NCI-H1436 (cell line): ENCODE data around the gene ZZZ3.
A peak's percentile ranks its signal among the peaks of the same experiment; 100 is the strongest.
"Not testable (repeated sequence)": the region's sequence is repeated elsewhere in the genome, so short reads cannot be mapped to it uniquely, and the experiment has no call there.

ENCODE experiments used
- DNase-seq: peaks from one replicate; lab custom pipeline; 2025; lab: John Stamatoyannopoulos, UW

ZZZ3 gene

DNA sequence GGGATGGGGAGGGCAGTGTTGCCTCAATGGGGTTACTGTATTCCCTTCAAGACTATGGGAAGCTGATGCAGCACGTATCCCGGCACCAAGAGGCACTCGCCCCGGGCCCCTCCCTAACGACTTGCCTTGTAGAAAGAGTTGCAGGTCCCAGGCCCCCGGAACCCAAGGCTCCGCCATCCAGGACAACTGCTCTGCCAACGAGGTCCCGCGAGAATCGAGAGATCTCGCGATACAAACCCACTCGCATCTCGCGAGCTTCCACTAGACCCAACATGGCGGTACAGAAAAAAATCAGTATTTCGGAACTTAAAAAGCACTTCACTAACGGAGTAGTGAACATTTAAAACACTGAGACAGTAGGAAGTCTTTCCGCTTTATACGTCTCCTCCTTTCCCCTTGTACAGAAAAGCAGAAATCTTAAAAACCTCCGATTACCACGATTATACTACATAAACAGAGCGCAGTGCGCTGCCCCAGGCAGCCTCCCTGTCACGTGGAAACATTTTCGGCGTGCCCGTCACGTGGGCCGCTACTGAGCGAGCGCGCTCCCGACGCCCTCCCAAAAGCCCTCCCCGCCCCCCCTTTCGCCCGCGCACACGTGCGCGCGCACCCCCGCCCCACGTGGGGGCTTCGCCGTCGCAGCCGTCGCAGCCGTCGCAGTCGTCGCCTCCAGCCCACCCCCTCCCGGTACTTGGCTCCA lies at the start of gene ZZZ3:
TSS of gene ZZZ3 (minus strand) at position 199 of the 700 bp plus-strand sequence. CDS start 49,304 bp downstream, outside the sequence.
- peak; percentile 93 for DNase-seq

DNA sequence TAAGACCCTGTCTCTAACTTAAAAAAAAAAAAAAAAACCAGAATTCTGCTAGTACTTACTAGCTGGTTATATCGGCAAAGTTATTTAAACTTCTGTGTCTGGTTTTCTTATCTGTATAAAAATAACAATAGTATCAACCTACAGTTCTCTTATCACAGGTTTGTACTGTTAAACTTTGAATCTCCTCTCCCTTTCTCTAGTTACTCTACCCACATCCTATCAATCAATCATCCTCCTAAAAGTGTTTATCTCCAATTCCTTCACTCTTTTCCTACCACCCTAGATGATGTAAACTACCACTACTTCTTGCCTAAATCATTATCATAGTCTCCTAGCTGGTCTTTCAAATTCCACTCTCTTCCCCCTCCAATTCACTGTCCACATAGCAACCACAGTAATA lies 49.6 kb upstream of the ZZZ3 start:
- DNase-seq: no peak

DNA sequence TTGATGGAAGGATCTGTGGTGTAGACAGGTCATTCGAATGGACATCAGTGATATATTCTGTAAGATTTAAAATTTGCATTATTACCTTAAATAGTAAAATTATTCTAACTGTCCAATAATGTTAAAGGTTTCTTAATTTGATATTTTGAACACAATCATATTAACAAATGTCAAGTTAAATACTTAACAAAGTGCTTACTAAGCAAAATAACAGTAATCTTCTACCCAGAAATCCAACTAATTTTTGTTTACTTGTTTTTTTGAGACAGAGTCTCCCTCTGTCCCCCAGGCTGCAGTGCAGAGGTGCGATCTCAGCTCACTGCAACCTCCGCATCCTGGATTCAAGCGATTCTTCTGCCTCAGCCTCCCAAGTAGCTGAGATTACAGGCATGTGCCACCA lies 43.2 kb upstream of the ZZZ3 start:
- DNase-seq: no peak

DNA sequence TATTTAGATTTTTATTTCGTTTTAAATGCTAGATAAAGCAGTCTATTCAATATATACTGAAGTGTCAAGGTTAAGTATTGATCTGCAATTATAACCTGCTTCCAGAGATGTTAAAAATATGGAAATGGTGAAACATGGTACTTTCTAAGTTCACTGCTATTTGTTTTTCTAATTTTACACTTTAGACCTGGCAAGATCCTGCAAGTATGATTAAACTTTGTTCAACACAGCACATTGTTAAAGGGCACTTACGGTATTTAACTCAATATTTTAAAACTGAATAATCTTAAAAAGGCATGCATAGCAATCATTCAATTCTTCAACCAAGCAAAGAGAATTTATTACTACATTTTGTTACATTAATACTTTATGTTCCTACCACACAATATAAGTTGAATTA lies 35.7 kb upstream of the ZZZ3 start:
- DNase-seq: no peak

DNA sequence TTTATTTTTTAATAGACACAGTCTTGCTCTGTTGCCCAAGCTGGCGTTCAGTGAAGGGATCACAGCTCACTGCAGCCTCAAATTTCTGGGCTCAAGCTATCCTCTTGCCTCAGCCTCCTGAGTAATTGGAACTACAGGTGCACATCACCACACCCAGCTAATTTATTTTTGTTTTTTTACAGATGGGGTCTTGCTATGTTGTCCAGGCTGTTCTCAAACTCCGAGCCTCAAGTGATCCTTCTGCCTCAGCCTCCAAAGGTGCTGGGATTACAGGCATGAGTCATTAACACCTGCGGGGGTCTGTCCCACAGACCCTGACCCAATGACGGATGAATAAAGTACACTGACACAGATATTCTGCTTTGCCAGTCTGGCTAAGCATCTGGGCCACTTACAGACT lies 33.6 kb upstream of the ZZZ3 start:
- DNase-seq: no peak

DNA sequence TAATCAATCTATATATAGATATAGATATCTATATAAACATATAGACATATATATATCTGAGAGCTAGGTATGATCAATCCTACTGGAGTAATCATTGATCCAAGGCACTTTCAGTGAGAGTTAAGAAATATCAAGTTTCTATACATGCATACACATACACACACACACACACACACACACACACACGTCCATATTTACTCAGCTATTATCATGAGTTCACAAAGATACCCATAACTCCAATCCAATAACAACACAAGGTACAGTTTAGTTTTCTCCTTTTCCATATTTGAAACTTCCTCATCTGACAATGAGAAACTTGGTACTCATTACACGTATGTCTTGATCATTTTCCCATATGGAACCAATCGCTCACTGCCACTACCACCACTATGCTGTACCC lies 27.3 kb upstream of the ZZZ3 start:
- DNase-seq: no peak

DNA sequence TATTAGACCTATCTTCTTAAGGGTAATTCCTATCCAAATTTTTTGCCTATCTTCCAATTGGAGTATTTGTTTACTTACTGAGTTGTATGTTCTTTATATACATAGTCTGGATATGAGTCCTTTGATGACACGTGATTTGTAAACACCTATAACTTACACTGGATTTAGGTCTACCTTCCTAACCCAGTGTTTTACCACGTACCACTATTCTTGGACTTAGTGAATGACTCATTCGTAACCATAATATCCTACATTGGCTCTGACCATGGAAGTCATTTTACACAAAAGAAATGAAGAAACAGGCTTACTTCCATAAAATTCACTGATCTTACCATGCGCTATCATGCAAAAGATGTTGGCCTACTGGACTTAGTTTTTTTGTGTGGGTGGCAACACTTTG lies 23.9 kb upstream of the ZZZ3 start:
- no peak for DNase-seq

DNA sequence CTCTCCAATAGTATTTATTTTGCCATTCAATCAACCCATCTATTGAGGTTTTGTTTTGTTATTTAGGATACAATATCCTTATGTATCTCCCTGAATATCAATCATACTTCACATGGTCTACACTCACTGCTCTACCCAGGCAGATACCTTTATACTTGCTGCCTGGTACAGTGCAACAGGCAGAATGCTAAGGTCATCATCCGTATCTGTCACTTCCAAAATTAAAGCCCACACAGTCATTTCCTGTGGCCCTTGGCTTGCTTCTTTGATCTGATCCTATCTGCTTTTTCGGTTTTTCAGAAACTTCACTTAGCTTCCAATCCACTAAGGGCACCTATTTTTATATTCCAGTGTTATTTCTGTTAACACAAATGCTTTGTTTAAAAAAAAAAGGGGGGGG lies 22.3 kb upstream of the ZZZ3 start:
- DNase-seq: no peak

DNA sequence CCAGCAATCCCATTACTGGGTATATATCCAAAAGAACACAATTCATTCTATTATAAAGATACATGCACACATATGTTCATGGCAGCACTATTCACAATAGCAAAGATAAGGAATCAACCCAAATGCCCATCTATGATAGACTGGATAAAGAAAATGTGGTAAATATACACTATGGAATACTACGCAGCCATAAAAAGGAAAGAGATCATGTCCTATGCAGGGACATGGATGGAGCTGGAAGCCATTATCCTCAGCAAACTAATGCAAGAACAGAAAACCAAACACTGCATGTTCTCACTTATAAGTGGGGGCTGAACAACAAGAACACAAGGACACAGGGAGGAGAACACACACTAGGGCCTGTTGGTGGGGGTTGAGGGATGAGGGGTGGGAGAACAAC lies 17.2 kb upstream of the ZZZ3 start:
- DNase-seq: not testable (repeated sequence)

DNA sequence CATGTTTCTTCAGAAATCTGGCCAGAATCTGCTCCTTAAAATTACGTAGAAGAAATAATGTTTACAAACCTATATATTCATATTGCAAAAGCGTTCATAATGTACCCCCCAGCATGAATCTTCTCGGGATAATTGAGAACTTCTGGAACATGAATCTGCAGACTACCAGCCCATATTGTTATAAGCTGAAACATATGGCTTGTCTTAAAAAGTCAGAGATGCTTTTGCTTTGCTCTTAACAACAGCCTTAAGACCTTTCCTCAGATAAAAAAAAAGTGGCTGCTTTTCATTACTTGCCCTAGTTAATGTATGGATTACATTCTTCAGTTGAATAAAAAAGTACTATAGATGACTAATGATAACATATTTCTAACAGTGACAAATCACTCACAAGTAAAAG lies 15.0 kb upstream of the ZZZ3 start:
- no peak for DNase-seq

DNA sequence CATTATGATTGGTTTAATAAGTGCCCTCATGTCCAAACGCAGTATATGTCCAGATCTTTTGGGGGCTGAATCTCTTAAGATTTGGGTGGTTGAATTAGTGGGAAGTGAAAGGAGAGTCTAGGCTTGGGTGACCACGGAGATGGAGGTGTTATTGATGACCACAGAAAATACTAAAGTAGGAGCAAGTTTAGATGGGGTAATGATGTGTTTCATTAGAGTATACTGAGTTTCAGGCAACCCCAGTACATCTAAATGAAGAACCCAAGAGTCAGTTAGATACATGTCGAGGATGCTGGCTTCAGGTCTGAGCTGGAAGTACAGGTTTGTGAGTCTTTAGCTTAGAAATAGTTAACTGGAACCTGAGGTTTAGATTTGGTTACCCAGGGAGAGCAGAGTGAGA lies 6.5 kb upstream of the ZZZ3 start:
- no peak for DNase-seq

DNA sequence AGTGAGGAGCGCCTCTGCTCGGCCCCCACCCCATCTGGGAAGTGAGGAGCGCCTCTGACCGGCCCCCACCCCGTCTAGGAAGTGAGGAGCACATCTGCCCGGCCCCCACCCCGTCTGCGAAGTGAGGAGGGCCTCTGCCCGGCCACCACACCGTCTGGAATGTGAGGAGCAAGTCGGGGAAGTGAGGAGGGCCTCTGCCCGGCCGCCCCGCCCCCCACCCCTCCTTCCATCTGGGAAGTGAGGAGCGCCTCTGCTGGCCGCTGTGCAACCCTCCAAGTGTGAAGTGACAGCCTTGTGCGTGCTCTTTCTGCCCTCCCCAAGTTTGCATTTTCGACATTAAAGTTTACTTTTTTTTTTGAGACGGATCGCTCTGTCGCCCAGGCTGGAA lies 5.1 kb upstream of the ZZZ3 start:
- no peak for DNase-seq

DNA sequence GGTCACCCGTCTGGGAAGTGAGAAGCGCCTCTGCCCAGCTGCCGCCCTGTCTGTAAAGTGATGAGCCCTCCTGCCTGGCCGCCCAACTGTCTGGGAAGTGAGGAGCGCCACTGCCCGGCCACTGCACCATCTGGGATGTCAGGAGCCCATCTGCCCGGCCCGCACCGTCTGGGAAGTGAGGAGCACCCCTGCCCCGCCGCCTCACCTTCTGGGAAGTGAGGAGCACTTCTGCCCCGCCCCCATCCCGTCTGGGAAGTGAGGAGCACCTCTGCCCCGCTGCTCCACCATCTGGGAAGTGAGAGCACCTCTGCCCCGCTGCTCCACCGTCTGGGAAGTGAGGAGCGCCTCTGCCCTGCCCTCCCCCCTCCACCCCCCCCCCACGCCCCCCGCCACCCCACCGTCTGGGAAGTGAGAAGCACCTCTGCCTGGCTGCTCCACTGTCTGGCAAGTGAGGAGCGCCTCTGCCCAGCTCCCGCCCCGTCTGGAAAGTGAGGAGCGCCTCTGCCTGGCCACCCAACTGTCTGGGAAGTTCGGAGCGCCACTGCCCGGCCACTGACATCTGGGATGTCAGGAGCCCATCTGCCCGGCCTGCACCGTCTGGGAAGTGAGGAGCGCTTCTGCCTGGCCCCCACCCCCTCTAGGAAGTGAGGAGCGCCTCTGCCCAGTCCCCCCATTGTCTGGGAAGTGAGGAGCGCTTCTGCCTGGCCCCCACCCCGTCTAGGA lies 4.5 kb upstream of the ZZZ3 start:
- DNase-seq: no peak

DNA sequence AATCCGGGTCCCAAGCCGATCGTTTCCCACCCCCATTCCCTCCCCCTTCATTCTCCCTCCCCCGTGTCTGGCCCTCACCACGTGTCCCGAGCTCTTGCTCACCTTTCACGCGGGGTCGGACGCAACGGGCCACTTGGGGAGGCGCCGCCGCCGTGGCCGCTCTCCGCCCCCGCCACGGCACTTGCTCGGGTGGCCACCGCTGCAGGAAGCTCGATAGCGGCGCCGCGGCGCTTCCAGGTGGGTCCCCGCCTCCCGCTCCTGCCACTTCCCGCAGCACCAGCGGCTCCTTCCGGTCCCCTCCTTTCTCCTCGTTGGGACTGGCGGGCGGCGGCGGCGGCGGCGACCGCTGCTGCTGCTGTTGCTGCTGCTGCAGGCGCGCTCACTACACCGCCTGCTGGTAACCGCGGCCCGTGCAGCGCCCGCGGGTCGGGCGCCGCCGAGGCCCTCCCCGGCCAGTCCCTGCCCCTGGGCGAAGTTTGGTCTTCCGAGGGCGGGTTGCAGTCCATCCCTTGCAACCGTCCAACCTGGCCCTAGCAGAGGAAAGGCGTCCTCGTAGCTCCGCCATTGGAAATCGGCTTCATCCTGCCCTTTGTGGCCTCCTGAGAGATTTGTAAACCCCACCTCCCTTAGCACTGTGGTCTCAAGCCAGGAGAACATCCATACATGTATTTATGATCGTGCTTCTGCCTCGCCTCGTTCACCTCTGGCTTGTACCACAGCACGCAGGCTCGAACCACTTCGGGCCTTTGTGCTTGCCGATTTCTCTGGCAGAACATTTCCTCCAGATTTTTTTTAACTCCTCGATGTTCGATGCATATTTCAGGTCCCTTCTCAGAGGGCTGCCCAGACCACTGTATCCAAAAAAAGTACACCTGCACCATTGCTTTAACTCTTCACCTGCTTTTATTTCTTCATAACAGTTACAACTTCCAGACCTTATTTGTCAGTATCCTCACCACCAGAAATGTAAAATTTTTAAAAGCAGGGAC lies 996 bp upstream of the ZZZ3 start:
- DNase-seq: peak; percentile 89

DNA sequence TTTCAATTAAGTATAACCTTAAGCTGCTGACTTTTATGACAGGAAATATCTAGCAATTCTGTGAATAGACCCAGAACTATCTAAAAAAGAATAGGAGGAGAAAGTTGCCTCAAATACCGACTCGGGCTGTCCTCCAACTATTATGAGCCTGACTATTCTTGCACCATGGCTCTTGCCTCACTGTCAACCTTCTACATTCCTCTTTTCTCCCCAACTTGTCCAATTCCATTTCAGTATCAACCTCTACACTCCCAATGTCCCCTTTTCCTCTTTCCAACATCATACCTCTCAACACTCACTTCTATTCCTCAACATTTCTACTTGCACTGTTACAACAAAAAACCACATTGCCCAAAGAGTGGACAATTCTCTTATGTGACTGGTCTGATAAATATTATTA lies 2.3 kb downstream of the ZZZ3 start:
- no peak for DNase-seq

DNA sequence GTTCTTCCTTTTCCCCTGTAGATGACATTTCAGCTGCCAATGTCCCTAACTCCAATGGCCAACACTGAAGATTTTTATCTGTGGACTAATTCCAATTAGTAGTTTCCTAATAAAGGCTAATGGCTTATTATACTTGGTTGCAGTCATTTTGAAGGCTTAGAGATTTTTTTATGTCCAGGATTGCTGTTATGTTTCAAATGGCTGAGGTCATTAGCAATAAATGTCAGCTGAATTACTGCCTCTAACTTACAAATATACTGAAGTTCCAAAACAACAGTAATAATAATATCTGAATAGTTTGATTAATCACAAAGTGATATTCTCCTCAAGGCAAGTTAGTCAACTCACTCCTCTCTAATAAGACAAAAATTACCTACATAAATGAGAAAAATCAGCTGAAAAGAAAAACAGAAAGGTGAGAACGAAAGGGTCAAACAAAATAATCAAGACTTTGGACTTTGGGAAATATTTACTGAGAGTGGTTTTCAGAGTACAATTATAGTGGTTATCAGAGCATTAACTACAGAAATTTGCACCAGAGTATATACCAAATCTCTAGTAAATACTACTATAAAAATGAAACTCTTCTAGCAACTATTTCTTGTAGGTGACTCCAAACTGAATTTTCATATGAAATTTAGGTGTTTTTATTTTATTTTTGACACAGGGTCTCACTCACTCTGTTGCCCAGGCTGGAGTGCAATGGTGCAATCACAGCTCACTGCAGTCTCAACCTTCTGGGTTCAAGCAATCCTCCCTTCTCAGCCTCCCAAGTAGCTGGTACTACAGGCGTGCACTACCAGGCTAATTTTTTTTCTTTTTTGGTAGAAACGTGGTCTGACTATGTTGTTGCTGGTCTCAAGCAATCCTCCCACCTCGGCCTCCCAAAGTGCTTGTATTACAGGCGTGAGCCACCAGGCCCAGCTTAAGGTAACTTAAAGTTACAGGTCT lies 3.5 kb downstream of the ZZZ3 start:
- no peak for DNase-seq

DNA sequence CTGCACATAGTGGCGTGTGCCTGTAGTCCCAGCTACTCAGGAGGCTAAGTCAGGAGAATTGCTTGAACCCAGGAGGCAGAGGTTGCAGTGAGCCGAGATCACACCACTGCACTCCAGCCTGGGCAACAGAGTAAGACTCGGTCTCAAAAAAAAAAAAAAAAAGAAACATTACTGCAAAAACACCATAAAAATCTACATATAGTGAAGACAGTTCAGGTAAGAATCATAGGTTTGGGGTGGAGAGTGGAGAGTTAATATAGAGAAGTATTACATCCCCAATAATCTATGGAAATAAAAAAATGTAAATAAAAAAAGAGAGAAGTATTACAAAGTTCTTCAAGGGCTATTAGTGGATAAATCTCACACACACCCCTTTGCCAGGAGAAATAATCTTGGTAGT lies 7.7 kb downstream of the ZZZ3 start:
- DNase-seq: not testable (repeated sequence)

DNA sequence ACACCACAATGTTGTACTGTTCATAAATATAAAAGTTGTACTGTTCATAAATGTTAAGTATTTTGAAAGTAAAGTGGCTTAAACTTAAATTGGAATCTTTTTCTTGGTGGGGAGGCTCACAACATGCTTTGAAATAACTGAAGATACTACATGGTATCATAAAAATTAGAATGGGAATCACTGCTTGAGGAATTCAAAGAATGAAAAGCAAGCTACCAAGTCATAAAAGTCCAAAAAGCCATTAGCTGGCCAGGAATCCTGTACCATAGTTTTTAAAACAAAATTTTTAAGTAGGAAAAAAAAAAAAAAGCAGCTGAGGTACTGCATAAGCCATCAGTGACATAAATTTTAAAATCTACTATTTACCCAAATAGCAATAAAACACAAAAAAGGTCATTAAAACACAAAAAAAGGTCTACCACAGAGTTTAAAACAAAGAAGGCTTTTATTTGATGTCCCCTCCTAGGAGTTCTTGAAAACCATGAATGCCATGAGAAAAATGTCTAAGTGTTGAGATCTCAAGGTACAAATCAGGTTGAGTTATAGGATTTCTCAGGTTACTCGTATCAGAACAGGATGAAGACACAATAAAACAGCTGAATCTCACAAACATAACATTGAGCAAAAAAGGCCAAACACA lies 8.6 kb downstream of the ZZZ3 start:
- DNase-seq: no peak

DNA sequence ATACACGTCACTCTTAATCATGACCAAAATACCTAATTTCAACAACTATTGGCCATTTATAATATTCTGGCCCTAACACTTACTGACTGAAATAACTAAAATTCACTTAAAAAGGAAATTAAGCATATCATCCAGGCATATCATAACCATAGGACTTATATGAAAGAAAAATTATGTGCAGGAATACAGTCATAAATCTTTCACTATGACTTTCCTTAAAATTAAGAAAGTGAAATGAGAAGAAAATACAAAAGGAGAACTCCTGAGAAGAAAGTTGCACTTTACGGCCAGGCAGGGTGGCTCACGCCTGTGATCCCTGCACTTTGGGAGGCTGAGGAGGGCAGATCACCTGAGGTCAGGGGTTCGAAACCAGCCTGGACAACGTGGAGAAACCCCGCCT lies 9.4 kb downstream of the ZZZ3 start:
- DNase-seq: no peak

DNA sequence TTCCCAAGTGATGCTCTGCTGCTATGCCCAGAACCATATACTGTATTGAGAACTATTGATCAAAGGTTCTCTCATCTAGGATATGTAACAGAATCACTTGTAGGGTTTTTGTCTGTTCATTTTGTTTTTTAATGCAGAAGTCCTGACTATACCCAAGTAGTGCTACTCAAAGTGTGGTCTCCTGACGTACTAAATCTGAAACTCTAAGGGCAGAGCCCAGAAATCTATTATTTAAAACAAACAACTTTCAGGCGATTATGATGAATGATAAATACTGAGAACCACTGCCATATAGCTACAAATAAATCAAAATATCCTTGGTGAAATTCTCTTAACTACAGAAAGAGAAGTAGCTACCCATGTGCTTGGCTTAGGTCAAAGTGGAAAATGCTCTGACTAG lies 10.1 kb downstream of the ZZZ3 start:
- DNase-seq: no peak

DNA sequence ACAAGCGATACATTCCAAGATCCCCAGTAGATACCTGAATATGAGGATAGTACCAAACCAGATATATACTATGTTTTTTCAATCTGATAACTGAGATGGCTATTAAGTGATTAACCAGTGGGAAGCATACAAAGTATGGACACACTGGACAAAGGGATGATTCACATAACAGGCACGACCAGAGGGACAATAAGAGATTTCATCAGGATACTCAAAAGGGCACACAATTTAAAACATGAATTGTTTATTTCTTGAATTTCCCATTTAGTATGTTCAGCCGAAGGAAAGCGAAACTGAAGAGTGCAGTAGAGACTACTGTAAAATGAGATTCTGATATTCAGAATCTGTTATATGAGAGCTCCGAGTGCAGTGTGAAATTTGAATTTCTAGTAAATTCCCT lies 10.6 kb downstream of the ZZZ3 start:
- DNase-seq: no peak
